ENCODE data around the gene EGFL7. TPM values are rescaled to one million over a fixed set of nuclear protein-coding genes. Genes with fewer than 3 reads are reported as not detected.

Gene EGFL7
- total RNA-seq, 4 donors from 2014 or later: 12.3 to 64.7 (median 33.6) TPM

DNA sequence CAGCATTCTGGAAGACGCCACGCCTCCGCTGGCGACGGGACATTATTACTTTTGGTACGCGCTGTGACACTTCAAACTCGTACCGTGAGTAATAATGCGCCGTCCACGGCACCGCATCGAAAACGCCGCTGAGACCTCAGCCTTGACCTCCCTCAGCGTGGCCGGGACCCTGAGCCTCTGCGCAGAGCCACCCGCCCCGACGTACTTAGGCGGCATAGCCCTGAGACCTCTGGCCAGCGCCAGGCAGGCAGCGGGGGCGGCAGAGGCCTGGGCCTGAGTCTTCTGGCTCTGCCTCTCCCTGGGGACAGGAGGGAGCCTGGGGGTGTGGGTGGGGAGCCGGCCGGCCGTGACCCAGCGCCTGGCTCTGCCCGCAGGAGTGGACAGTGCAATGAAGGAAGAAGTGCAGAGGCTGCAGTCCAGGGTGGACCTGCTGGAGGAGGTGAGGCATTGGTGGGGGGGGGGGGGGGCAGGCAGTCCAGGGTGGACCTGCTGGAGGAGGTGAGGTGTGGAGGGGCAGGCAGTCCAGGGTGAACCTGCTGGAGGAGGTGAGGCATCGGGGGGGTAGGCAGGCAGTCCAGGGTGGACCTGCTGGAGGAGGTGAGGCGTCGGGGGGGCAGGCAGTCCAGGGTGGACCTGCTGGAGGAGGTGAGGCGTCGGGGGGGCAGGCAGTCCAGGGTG is 8.0 kb downstream of the EGFL7 start:
- no peak for DNase-seq

DNA sequence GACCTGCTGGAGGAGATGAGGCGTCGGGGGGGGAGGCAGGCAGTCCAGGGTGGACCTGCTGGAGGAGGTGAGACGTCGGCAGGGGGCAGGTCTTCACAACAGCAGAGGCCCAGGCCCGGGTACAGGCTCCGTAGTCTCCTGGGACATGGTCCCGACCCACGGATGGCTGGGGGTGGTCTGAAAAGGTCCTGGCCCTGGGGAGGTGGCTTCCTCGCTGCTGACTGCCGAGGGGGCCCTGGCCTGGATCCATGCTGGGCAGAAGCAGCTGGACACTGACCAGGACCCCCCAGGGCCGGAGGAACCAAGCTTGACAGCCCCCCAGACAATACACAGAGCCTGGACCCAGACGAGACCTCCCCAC is 8.5 kb downstream of the EGFL7 start:
- 19% methylated on average over 9 of the region's 12 CpGs; no CpG with 5 or more reads in 1 of the 2 donors for WGBS, 2 donors (ENCODE audit: low coverage in 1 of 2)
- TF ChIP-seq, protein P1, sequence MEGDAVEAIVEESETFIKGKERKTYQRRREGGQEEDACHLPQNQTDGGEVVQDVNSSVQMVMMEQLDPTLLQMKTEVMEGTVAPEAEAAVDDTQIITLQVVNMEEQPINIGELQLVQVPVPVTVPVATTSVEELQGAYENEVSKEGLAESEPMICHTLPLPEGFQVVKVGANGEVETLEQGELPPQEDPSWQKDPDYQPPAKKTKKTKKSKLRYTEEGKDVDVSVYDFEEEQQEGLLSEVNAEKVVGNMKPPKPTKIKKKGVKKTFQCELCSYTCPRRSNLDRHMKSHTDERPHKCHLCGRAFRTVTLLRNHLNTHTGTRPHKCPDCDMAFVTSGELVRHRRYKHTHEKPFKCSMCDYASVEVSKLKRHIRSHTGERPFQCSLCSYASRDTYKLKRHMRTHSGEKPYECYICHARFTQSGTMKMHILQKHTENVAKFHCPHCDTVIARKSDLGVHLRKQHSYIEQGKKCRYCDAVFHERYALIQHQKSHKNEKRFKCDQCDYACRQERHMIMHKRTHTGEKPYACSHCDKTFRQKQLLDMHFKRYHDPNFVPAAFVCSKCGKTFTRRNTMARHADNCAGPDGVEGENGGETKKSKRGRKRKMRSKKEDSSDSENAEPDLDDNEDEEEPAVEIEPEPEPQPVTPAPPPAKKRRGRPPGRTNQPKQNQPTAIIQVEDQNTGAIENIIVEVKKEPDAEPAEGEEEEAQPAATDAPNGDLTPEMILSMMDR (IDR thresholded peaks at IDR 0.05): no peak
- TF ChIP-seq EP300 (IDR thresholded peaks at IDR 0.05; ENCODE audit: low read depth): no peak
- no peak for TF ChIP-seq POLR2AphosphoS5 (IDR thresholded peaks at IDR 0.05)
- TF ChIP-seq POLR2A (IDR thresholded peaks at IDR 0.05): no peak
- intact Hi-C loops (cut with DNase I; ENCODE audit: low total_unique reads) (no loop called here), in situ Hi-C loops (cut with MboI; ENCODE audit: low pct_ligation_motif_present in 1 of 4, low pct_unique_long_range_greater_than_20kb in 1 of 4, low sequenced_read_pairs in 3 of 4) (no loop called here)
- Histone ChIP-seq H3K27me3 (peaks cover 52% of the 10 kb centered on the region), H3K4me3 (no peak overlapping the region), H3K27ac (no peak overlapping the region), H3K4me1 (peaks cover 0 to 20% (median 11%) of the 10 kb centered on the region in 4 donors), H3K9me3 (no peaks in the 10 kb centered on the region), H3K36me3 (peaks cover 0 to 2% (median 0%) of the 10 kb centered on the region in 4 donors)
- DNase-seq: no peak

More for the DNA sequence above, 8.0 kb downstream of the EGFL7 start:
- TF ChIP-seq POLR2A (IDR thresholded peaks at IDR 0.05): no peak
- no peak for TF ChIP-seq EP300 (IDR thresholded peaks at IDR 0.05; ENCODE audit: low read depth)
- peak in 2 of 3 donors; percentile 43 to 45 for TF ChIP-seq POLR2AphosphoS5 (IDR thresholded peaks at IDR 0.05)
- TF ChIP-seq, protein P1 (IDR thresholded peaks at IDR 0.05): no peak
- Histone ChIP-seq H3K4me1 (peaks cover 0 to 17% (median 7%) of the 10 kb centered on the region in 4 donors), H3K4me3 (no peak overlapping the region), H3K36me3 (no peaks in the 10 kb centered on the region), H3K9me3 (no peaks in the 10 kb centered on the region), H3K27ac (no peak overlapping the region), H3K27me3 (peaks cover 55% of the 10 kb centered on the region)
- WGBS, 2 donors (ENCODE audit: low coverage in 1 of 2): 42% methylated on average over 31 of the region's 36 CpGs; no CpG with 5 or more reads in 1 of the 2 donors
- intact Hi-C loops (cut with DNase I; ENCODE audit: low total_unique reads): no loop called here
- in situ Hi-C loops (cut with MboI; ENCODE audit: low pct_ligation_motif_present in 1 of 4, low pct_unique_long_range_greater_than_20kb in 1 of 4, low sequenced_read_pairs in 3 of 4): no loop called here

DNA sequence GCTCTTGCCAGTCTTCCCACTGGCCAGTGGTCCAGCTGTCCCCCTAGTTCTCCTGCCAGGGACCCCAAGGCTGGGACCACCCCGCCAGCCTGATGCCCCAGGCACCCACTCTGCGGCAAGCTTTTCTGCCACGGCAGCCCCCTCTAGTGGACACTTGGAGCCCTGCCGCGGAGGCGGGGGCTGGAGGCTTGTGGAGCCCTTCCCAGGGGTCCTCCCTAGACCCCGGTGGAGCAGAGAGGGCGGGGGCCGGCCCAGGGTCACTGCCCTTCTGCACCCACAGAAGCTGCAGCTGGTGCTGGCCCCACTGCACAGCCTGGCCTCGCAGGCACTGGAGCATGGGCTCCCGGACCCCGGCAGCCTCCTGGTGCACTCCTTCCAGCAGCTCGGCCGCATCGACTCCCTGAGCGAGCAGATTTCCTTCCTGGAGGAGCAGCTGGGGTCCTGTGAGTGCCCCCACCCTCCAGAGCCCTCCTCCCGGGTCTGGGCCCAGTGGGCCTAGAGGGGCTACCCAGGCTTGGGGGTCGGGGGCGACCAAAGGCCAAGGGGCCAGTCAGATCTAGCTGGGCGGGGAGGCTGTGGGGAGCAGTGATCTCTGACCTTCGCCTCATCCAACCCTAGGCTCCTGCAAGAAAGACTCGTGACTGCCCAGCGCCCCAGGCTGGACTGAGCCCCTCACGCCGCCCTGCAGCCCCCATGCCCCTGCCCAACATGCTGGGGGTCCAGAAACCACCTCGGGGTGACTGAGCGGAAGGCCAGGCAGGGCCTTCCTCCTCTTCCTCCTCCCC is 9.1 kb downstream of the EGFL7 start:
- in situ Hi-C loops (cut with MboI; ENCODE audit: low pct_ligation_motif_present in 1 of 4, low pct_unique_long_range_greater_than_20kb in 1 of 4, low sequenced_read_pairs in 3 of 4): no loop called here
- Histone ChIP-seq H3K9me3 (no peaks in the 10 kb centered on the region), H3K4me3 (no peak overlapping the region), H3K27ac (peak overlapping the region in 1 of 4 donors; percentile 5), H3K4me1 (peaks cover 0 to 25% (median 14%) of the 10 kb centered on the region in 4 donors), H3K27me3 (peaks cover 46% of the 10 kb centered on the region), H3K36me3 (peaks cover 0 to 8% (median 0%) of the 10 kb centered on the region in 4 donors)
- no peak for DNase-seq
- intact Hi-C loops (cut with DNase I; ENCODE audit: low total_unique reads): no loop called here
- WGBS, 2 donors (ENCODE audit: low coverage in 1 of 2): 48% methylated on average over 25 of the region's 27 CpGs; no CpG with 5 or more reads in 1 of the 2 donors
- TF ChIP-seq POLR2AphosphoS5 (IDR thresholded peaks at IDR 0.05) (peak in 1 of 3 donors; percentile 35), EP300 (IDR thresholded peaks at IDR 0.05; ENCODE audit: low read depth) (no peak), POLR2A (IDR thresholded peaks at IDR 0.05) (peak; percentile 14)
- TF ChIP-seq, protein P1 (IDR thresholded peaks at IDR 0.05): peak; percentile 76 to 89 (median 86)

DNA sequence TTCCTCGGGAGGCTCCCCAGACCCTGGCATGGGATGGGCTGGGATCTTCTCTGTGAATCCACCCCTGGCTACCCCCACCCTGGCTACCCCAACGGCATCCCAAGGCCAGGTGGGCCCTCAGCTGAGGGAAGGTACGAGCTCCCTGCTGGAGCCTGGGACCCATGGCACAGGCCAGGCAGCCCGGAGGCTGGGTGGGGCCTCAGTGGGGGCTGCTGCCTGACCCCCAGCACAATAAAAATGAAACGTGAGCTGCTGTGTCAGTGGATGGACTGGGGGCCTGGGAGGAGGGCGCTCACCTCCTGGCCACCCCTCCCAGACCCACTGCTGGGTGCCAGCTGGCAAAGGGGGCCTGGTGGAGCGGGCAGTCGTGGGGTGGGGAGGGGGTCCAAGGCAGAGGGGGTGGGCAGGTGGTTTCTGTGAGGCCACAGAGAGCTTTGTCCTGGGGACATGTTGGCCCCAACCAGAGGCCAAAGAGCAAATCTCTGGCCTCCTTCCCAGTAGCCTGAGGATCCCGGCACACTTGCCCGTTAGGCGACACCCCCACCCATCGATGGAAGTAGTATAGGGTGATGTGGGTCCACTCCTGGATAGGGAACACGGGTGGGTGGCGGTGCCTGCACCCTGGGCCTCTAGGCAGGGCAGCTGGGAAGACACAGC is 9.8 kb downstream of the EGFL7 start:
- WGBS, 2 donors (ENCODE audit: low coverage in 1 of 2): 59% methylated on average over 14 of the region's 14 CpGs; no CpG with 5 or more reads in 1 of the 2 donors
- Histone ChIP-seq H3K4me1 (peaks cover 0 to 25% (median 14%) of the 10 kb centered on the region in 4 donors), H3K9me3 (no peaks in the 10 kb centered on the region), H3K27me3 (peaks cover 39% of the 10 kb centered on the region), H3K27ac (peak overlapping the region in 1 of 4 donors; percentile 5), H3K4me3 (no peak overlapping the region), H3K36me3 (peaks cover 0 to 13% (median 0%) of the 10 kb centered on the region in 4 donors)
- no peak for DNase-seq
- in situ Hi-C loops (cut with MboI; ENCODE audit: low pct_ligation_motif_present in 1 of 4, low pct_unique_long_range_greater_than_20kb in 1 of 4, low sequenced_read_pairs in 3 of 4): no loop called here
- intact Hi-C loops (cut with DNase I; ENCODE audit: low total_unique reads): no loop called here
- TF ChIP-seq POLR2AphosphoS5 (IDR thresholded peaks at IDR 0.05): peak in 2 of 3 donors; percentile 3 to 14
- TF ChIP-seq POLR2A (IDR thresholded peaks at IDR 0.05): no peak
- no peak for TF ChIP-seq EP300 (IDR thresholded peaks at IDR 0.05; ENCODE audit: low read depth)
- TF ChIP-seq, protein P1 (IDR thresholded peaks at IDR 0.05): no peak
